ENCODE measurements around the gene TGM5. TPM values are rescaled to one million over a fixed set of nuclear protein-coding genes. Genes with fewer than 3 reads are reported as not detected.
"Not testable (repeated sequence)": the region's sequence is repeated elsewhere in the genome, so short reads cannot be mapped to it uniquely, and the experiment has no call there.

The TGM5 gene
- total and polyA plus RNA-seq, 7 donors, result 0.03 to 0.78 (median 0.06) TPM; not detected in 4

DNA sequence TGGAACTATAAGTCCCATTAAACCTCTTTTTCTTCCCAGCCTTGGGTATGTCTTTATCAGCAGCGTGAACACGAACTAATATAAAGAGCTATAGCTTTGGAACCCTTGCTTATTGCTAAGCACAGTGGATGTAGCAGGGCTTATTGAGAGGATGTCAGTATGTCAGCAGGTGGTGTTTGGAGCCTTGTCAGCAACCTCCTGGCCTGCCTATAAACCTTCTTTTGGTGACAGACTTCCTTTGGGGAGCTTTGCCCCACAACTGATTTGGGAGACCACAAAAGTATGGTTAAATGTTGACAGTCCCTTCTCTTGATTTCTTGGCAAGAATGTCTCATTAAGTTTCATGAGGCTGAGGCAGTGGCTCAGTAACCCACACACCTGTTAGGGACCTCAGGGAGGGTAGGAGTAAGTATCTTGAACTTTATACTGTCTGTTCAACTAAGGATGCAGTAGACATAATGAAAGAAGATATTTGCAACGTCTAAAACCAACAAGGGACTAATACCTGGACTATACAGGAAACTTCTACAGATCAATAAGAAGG is 66.7 kb downstream of the TGM5 start:
- WGBS, 3 donors, result 79 to 82% (median 82%) methylated on average over 3 of the region's 3 CpGs
- intact Hi-C loops (cut with DNase I), result loop anchor here in 1 of 2 donors (10.0 kb wide), 1 partner anchor 495 kb away; no protein-coding TSS in a partner anchor
- Histone ChIP-seq H3K36me3 (ENCODE audit: insufficient read depth in 1 of 2, low read depth in 1 of 2) (peaks cover 0 to 10% of the 10 kb centered on the region in 2 donors), H3K4me3 (no peak overlapping the region), H3K27ac (no peak overlapping the region), H3K9me3 (no peaks in the 10 kb centered on the region), H3K4me1 (peaks cover 3% of the 10 kb centered on the region), H3K27me3 (ENCODE audit: insufficient read depth in 3 of 3, low read length in 2 of 3) (no peaks in the 10 kb centered on the region)
- no peak for TF ChIP-seq CTCF (IDR thresholded peaks at IDR 0.05)
- DNase-seq, result no peak
- no peak for ATAC-seq

DNA sequence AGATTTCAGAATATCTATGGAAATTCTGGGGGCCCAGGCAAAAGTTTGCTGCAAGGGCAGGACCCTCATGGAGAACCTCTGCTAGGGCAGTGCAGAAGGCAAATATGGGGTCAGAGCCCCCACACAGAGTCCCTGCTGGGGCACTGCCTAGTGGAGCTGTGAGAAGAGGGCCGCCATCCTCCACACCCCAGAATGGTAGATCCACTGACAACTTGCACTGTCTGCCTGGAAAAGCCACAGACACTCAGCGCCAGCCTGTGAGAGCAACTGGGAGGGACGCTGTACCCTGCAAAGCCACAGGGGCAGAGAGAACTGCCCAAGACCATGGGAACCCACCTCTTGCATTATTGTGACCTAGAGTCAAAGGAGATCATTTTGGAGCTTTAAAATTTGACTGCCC is 67.7 kb downstream of the TGM5 start:
- Histone ChIP-seq H3K9me3 (no peaks in the 10 kb centered on the region), H3K27me3 (ENCODE audit: insufficient read depth in 3 of 3, low read length in 2 of 3) (no peaks in the 10 kb centered on the region), H3K4me3 (no peak overlapping the region), H3K27ac (no peak overlapping the region), H3K36me3 (ENCODE audit: insufficient read depth in 1 of 2, low read depth in 1 of 2) (peaks cover 0 to 19% of the 10 kb centered on the region in 2 donors), H3K4me1 (peaks cover 14% of the 10 kb centered on the region)
- ATAC-seq (no peak), DNase-seq (no peak)
- WGBS, 3 donors, result 94 to 98% (median 97%) methylated on average over 3 of the region's 3 CpGs
- no peak for TF ChIP-seq CTCF (IDR thresholded peaks at IDR 0.05)
- intact Hi-C loops (cut with DNase I), result no loop called here

DNA sequence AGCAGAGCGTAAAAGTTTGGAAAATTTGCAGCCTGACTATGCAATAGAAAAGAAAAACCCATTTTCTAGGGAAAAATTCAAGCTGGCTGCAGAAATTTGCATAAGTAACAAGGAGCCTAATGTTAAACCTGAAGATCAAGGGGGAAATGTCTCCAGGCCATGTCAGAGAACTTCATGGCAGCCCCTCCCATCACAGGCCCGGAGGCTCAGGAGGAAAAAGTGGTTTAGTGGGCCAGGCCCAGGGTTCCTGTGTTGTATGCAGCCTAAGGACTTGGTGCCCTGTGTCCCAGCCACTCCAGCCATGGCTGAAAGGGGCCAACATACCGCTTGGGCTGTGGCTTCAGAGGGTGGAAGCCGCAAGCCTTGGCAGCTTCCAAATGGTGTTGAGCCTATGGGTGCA is 68.2 kb downstream of the TGM5 start:
- H3K4me3 ChIP-seq; DNase-seq; ATAC-seq; intact Hi-C loops (cut with DNase I); H3K9me3 ChIP-seq; H3K27me3 ChIP-seq (ENCODE audit: insufficient read depth in 3 of 3, low read length in 2 of 3); H3K27ac ChIP-seq: not testable (repeated sequence)
- Histone ChIP-seq H3K36me3 (ENCODE audit: insufficient read depth in 1 of 2, low read depth in 1 of 2) (peaks cover 0 to 22% of the 10 kb centered on the region in 2 donors), H3K4me1 (peaks cover 18% of the 10 kb centered on the region)
- WGBS, 3 donors, result 97 to 99% (median 98%) methylated on average over 4 of the region's 4 CpGs

- H3K27me3 ChIP-seq (ENCODE audit: insufficient read depth in 3 of 3, low read length in 2 of 3); DNase-seq; H3K9me3 ChIP-seq; intact Hi-C loops (cut with DNase I); ATAC-seq; H3K4me3 ChIP-seq; H3K27ac ChIP-seq: not testable (repeated sequence)
- peaks cover 2 to 30% of the 10 kb centered on the region in 2 donors for H3K36me3 ChIP-seq (ENCODE audit: insufficient read depth in 1 of 2, low read depth in 1 of 2)
- H3K4me1 ChIP-seq, result peaks cover 21% of the 10 kb centered on the region
- WGBS, 3 donors, result 77 to 84% (median 80%) methylated on average over 3 of the region's 3 CpGs
Observed at GRCh38 chr15:43197773-43198172, 69.0 kb downstream of the TGM5 start.

- DNase-seq (no peak), ATAC-seq (peak in 3 of 4 donors; percentile 38 to 52 (median 40))
- intact Hi-C loops (cut with DNase I), result no loop called here
- Histone ChIP-seq H3K4me3 (no peak overlapping the region), H3K27me3 (ENCODE audit: insufficient read depth in 3 of 3, low read length in 2 of 3) (no peaks in the 10 kb centered on the region), H3K36me3 (ENCODE audit: insufficient read depth in 1 of 2, low read depth in 1 of 2) (peaks cover 6 to 38% of the 10 kb centered on the region in 2 donors), H3K27ac (no peak overlapping the region), H3K4me1 (peaks cover 21% of the 10 kb centered on the region), H3K9me3 (no peaks in the 10 kb centered on the region)
- 60 to 73% (median 71%) methylated on average over 10 of the region's 10 CpGs for WGBS, 3 donors
- TF ChIP-seq CTCF (IDR thresholded peaks at IDR 0.05), result no peak
Observed at GRCh38 chr15:43196760-43197548, 69.8 kb downstream of the TGM5 start.
